Jurkat, Clone E6-1 (cell line): ENCODE data around the gene PSMD11.
A peak's percentile ranks its signal among the peaks of the same experiment; 100 is the strongest.

Experiments
- DNase-seq: peaks from one replicate; pipeline ENCODE4 v3.0.0-alpha.2; 2011; ENCODE audit warnings: low read depth, low spot score
- H3K4me3 ChIP-seq: 2 replicates; pipeline ENCODE4 v1.5.1; 2011; ENCODE audit warnings: mild to moderate bottlenecking, low read length, control low read depth, moderate library complexity

Gene PSMD11

GRCh38 chr17:32487473-32488176, 43.3 kb downstream of the PSMD11 start:
- peak overlapping the region; percentile 55 for H3K4me3 ChIP-seq
- DNase-seq: no peak

DNA sequence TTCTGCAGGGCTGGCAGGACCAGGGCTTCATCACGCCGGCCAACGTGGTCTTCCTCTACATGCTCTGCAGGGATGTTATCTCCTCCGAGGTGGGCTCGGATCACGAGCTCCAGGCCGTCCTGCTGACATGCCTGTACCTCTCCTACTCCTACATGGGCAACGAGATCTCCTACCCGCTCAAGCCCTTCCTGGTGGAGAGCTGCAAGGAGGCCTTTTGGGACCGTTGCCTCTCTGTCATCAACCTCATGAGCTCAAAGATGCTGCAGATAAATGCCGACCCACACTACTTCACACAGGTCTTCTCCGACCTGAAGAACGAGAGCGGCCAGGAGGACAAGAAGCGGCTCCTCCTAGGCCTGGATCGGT, 43.9 kb downstream of the PSMD11 start:
- DNase-seq: no peak
- H3K4me3 ChIP-seq: no peak overlapping the region

- H3K4me3 ChIP-seq: no peak overlapping the region
- DNase-seq: no peak
Observed at GRCh38 chr17:32488604-32489180, 44.4 kb downstream of the PSMD11 start.

DNA sequence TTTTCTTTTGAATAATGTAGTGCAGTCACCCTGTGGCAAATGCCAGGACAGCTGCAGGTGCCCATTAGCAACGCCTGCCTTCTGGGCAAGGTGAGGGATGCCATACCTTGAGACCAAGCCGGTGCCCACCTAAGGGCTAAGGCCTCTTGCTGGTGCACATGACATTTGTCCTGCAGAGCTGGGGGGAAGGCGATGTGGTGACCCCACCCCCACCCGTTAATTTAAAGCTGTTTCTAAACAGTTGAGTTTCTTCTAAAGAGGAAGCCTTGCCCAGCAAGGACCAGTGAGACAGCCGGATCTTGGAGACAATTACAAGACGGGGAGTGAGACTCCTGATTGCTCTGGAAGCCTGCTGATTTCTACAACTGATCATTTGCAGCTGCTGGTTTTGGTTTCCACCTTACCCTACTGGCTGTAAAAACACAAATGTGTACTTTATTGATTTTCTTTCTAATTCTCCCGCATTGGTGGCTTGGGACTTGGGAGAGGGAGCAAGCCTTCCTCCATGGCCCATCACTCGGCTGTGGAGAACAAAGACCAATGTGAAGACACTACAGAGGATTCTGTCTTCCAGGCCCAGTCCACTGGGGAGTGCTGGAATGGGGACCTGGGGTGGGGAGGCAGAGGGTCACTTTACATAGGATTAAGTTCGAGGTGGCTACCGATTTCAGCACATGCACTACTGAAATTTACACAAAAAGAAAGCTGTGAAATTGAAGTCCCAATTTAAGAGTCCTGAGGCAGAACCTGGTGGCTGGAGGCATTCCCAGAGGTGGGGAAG, 45.2 kb downstream of the PSMD11 start:
- H3K4me3 ChIP-seq: no peak overlapping the region
- DNase-seq: no peak

- no peak for DNase-seq
Observed at GRCh38 chr17:32490101-32490482, 45.8 kb downstream of the PSMD11 start.

DNA sequence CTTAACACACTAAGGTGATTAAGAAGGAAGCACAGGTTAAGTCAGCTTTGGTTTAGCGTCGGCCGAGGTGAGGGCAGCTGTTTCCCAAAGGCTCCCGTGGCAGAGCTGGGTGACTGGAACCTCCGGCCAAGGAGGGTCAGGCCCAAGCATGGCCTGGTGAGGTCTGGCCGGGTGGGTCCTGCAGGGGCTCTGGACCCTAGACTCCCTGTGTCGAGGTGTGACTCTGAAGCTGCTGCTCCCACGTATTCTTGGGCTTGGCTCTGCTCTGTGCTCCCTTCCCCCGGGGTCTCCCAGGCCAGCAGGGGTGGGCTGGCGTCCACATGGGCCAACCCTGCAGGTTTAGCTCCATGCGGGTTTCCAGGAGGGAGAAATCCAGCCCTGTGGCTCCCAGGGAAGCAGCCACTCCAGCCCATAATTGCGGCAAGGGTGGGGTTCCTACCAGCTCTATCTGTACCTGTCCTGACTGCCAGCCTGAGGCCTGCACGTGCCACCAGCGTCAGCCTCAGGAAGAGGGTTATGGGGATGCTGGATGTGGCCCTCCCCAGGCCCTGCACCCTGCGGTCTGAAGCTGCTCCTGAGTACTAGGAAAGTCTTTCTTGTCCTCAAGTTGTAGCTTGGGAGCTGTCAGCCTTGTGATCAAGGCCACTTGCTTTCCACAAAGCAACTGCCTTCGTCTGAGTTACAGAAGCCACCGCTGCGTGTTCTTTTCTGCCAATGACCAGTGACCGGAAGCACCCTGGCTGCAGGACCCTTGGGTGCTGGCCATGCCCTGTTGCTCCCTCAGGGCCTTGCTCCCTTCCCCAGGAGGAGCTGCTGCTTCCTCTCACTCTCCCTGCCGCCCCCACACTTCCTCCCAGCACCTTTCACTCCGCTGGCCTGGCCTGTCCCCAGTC, 47.3 kb downstream of the PSMD11 start:
- no peak overlapping the region for H3K4me3 ChIP-seq

More at GRCh38 chr17:32490101-32490482, 45.8 kb downstream of the PSMD11 start:
- no peak overlapping the region for H3K4me3 ChIP-seq

DNA sequence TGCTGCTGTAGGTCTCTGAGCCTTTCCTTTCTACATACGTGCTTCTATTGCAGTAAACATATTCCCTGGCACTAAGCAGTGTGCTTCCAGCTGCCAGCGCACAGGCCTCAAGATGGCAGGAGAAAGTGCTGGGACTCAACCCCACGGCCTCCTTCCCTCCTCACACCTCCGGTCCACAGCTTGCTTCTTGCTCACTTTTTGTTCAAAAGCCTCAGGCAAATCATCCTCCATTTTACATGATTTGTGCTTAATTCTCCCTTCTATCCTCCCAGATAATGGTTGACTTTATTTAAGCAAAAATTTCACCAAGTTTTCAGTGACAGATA, 47.9 kb downstream of the PSMD11 start:
- DNase-seq: no peak
- no peak overlapping the region for H3K4me3 ChIP-seq

More for the DNA sequence above, 47.3 kb downstream of the PSMD11 start:
- DNase-seq: no peak

GRCh38 chr17:32492648-32493289, 48.5 kb downstream of the PSMD11 start:
- DNase-seq: no peak
- H3K4me3 ChIP-seq: no peak overlapping the region

- DNase-seq: no peak
- H3K4me3 ChIP-seq: no peak overlapping the region
Observed at GRCh38 chr17:32493571-32493970, 49.3 kb downstream of the PSMD11 start.

DNA sequence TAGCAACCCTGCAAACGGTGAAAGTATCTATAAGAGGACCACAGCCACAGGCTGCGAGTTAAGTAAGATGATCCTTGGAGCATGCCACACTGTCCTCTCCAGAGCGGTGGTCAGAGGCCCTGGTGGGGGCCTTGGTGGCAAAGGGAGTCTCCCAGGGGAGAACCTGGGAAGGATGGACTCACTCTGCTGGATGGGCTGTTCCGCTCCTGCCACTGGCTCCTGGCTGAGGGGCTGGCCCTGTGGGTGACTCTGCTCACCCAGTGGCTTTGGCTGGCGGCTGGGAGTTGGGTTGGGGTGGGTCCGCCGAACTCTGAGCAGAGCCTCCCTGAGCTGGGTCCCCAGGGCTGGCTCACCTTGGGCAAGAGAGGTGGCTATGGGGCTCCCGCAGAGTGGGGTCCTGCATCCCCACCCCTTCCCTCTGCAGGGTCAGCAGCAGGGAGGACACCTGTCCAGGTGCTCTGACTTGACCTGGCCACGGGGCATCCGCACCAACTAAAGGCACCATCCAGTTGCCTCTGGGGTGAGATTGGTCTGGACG, 49.7 kb downstream of the PSMD11 start:
- DNase-seq: no peak
- H3K4me3 ChIP-seq: no peak overlapping the region

DNA sequence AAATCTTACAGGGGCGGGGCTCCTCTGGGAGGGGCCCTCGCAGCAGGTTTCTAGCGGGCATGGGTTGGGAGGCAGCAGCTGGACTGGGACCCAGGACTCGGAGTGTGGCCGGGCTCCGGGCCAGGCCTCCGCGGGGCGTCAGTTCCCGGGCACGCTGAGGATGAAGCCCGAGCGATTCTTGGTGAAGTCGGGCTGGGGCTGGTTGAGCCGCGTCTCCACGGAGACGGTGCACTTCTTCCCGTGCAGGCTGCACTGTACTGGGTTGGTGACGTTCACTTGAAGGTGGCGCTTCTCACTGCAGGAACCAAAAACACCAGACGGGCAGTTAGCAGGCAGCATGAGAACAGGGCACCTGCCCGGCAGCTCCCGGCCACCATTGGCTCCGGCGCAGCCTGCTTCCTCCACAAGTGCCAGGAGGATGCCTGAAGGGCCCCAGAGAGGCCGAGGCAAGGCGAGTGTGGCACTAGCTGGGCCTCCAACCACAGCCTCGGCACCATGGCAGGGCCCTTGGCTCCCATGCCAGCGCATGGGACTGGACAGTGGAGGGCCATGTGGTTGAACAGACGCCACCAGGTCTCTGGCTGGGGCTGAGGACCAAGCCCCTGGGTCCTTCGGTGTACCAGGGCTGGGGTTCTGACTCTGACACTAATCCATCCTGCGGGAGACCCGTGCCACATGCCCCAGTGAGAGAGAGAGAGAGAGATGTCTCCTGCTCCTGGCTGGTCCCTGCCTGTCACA, 50.5 kb downstream of the PSMD11 start:
- no peak overlapping the region for H3K4me3 ChIP-seq
- DNase-seq: no peak

GRCh38 chr17:32495359-32496231, 51.3 kb downstream of the PSMD11 start:
- H3K4me3 ChIP-seq: no peak overlapping the region
- DNase-seq: no peak

DNA sequence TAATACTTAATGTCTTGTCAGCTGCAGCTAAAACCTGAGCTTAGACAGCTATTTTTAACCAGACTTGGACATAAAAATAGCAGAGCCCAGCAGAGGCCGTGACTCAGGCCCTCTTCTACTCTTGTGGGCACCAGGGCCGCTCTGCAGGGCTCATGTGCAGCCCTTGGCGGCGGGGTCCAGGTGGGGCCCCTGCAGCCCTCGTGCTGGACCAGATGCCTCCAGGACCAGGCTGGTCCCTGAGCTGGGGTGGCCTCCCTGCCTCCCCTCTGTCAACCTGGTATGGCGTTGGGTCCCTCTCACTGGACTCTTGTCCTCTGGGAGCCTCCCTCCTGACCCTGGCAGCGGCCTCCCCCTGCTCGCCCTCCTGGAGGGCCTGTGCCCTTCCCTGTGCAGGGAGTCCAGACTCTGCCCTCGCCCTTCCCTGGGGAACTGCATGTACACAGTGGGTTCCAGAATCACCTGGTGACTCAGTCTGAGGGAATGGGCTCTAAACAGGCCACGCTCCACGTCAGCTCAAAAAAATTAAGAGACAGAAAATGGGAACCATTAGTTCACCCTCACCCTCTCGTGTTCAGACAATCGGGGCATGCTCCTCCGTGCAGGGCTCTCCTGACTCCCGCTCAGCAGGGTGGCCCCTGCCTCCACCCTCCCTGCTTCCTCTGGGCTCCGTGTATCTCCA, 52.2 kb downstream of the PSMD11 start:
- no peak overlapping the region for H3K4me3 ChIP-seq
- no peak for DNase-seq

DNA sequence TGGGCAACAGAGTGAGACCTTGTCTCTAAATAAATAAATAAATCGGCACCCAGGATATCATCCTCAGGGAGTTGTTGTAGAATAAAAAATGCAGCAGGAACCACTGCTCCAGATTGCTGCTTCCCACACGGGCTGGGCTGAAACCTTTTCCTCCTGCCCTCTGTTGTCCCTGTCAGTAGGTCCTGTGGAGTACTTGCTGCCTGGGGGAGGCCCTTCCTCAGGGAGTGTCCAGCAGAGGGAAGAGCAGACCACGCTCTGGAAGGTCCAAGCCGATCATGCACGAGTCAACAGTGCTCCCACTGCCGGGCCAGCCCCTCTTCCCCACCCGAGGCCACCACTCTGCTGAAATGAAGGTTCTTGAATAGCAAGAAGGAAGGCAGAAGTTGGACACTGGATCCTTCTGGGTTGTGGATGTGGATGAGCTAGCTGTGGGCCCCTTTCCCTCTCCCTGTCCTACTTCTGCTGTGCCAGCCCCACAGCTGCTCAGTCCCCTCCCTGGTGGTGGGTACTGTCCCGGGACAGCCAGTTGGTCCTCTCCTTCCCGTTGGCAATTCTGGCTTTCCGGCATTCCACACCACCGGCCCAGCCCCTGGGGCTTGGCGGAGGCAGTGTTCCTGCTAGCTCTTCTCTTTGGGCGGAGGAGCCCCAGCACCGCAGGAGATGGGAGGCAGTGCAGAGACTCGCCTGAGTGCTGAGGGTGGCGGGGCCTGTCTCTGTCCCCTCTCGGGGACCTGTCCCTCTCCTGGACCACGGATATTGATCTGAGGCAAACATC, 53.3 kb downstream of the PSMD11 start:
- H3K4me3 ChIP-seq: no peak overlapping the region
- DNase-seq: no peak

GRCh38 chr17:32498391-32498790, 54.1 kb downstream of the PSMD11 start:
- no peak for DNase-seq

DNA sequence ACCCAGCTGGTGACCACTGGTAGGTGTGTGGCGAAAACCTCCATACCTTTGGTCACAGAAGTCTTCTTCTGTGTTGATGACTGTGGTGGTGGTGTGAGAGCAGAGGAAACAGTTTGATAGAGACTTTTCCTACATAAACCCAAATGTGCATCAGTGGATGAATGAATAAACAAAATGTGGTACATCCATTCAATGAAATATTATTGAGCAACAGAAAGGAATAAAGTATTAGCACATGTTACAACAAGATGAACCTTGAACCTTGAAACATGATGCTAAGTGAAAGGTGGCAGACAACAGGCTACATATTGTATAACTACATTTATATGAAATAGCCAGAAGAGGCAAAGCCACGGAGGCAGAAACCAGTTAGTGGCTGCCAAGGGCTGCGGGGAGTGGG, 57.7 kb downstream of the PSMD11 start:
- DNase-seq: no peak
- no peak overlapping the region for H3K4me3 ChIP-seq

More at GRCh38 chr17:32498391-32498790, 54.1 kb downstream of the PSMD11 start:
- H3K4me3 ChIP-seq: no peak overlapping the region
